H54 (cell line): ENCODE measurements around the gene LRP1B.

Experiments used
- DNase-seq: peaks from one replicate; pipeline ENCODE4 v3.0.0; 2011; ENCODE audit warnings: low spot score, mixed read lengths; ENCODE audit not compliant: insufficient read length
- FAIRE-seq: peaks from 3 replicates; lab custom pipeline; 2011; peaks lifted over from hg19 to GRCh38; lab: Jason Lieb, UNC
- POLR2A ChIP-seq: IDR thresholded peaks from 2 replicates; pipeline ENCODE4 v1.6.1; 2011; ENCODE audit warnings: low read depth, mild to moderate bottlenecking, low read length

The LRP1B gene

GRCh38 chr2:141497272-141497671 lies 633.5 kb downstream of the LRP1B start:
- FAIRE-seq, result no peak
- TF ChIP-seq POLR2A, result no peak
- DNase-seq, result no peak

- no peak for TF ChIP-seq POLR2A
- DNase-seq, result no peak
- no peak for FAIRE-seq
These were observed 634.0 kb downstream of the LRP1B start for GRCh38 chr2:141496810-141497209.

DNA sequence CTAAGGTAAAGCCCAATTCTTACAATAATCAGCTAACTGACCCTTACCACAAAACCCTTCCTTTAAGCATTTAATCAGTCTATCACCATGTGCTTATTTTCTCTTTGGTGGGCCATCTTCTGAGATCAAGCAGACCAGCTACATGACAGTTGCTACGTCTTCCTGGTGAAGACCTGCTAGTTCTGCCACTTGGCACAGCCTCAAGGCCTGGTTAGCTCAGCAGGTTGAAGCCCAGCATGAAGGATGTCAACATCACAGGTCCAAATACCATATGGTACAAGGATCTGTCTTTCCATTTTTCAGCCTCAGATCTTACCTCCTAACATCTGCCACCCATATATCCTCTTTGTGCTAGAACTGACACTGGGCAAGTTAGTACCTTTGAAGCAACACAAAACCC lies 636.9 kb downstream of the LRP1B start:
- TF ChIP-seq POLR2A, result no peak
- DNase-seq (no peak), FAIRE-seq (no peak)

GRCh38 chr2:141492816-141493215 lies 638.0 kb downstream of the LRP1B start:
- FAIRE-seq (no peak), DNase-seq (no peak)
- no peak for TF ChIP-seq POLR2A

GRCh38 chr2:141490886-141491285 lies 639.9 kb downstream of the LRP1B start:
- no peak for DNase-seq
- FAIRE-seq, result no peak
- TF ChIP-seq POLR2A, result no peak

- FAIRE-seq (no peak), DNase-seq (no peak)
These were observed 648.1 kb downstream of the LRP1B start for GRCh38 chr2:141482697-141483096.

DNA sequence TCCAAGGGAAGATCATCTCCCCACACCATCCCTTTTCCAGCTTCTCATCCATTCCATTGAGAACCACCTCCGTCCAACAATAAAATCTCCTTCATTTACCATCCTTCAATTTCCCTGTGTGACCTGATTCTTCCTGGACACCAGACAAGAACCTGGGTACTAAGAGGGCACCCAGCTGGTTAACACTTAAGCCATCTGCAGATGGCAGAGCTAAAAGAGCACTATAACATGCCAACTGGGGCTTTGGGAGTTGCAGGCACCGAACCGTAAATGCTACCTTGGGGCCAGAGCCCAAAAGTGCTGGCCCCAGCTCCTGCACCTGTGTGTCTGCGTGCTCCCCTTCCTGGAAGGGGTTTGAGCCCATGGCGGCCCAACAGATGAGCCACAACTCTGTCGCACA lies 655.0 kb downstream of the LRP1B start:
- FAIRE-seq, result no peak
- TF ChIP-seq POLR2A, result no peak
- no peak for DNase-seq

More at GRCh38 chr2:141482697-141483096, 648.1 kb downstream of the LRP1B start:
- no peak for TF ChIP-seq POLR2A

DNA sequence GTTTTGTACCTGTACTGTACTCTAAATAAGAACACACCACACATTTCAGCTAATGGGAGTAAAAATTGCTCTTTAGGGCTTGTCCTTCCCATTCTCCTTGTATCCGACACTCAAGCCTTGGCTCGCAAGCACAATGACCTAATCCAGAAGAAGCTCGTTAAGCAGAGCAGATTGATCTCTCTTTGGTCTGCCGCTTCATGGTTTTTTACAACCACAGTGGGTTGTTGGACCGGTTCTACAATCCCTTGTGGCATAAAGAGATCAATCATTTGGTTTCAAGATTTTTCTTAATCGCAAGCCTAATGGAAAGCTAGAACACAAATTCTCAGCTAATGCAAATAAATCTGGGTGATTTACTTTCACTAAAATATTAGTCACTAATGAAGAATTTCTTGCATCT lies 662.1 kb downstream of the LRP1B start:
- no peak for DNase-seq
- TF ChIP-seq POLR2A, result no peak
- FAIRE-seq, result no peak

DNA sequence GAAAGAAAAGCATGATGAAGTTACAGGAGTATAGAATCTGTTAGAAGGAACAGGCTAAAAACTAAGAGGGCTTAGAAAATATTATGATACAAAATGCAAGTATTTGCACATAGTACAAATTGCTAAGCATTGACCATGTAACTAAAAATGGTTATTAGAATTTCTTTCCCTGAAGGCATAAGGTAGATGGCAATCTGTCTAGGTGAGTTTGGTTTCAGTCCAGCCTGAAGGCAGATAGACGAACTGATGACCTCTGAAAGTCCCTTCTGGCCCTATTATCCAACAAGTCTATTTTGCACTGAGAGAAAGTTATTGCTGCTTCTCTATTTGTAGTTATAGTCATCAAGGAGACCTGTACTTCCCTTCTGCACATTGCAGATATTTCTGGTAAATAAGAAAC lies 663.5 kb downstream of the LRP1B start:
- TF ChIP-seq POLR2A, result no peak
- FAIRE-seq (no peak), DNase-seq (no peak)

DNA sequence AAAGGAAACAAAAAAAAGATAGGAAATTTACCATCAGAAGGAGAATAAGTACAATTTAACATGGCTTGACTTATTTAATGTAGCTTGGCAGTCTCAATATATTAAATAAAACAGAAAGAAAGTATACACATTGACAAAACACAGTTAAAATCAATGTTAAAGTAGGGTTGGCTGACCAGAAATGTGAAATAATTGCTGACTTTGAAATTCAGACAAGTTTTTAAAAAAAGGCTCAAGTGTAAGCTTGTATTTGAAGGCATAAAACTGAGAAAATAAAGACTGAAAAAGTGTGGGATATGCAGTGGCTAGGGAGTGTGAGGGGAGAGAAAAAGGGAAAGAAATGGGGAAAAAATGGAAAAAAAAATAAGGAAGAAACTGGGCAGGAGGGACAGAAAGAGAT lies 665.8 kb downstream of the LRP1B start:
- TF ChIP-seq POLR2A, result no peak
- FAIRE-seq (no peak), DNase-seq (no peak)

- DNase-seq (no peak), FAIRE-seq (no peak)
- no peak for TF ChIP-seq POLR2A
These were observed 672.5 kb downstream of the LRP1B start for GRCh38 chr2:141458351-141458750.

GRCh38 chr2:141455877-141456276 lies 674.9 kb downstream of the LRP1B start:
- TF ChIP-seq POLR2A, result no peak
- FAIRE-seq (no peak), DNase-seq (no peak)

DNA sequence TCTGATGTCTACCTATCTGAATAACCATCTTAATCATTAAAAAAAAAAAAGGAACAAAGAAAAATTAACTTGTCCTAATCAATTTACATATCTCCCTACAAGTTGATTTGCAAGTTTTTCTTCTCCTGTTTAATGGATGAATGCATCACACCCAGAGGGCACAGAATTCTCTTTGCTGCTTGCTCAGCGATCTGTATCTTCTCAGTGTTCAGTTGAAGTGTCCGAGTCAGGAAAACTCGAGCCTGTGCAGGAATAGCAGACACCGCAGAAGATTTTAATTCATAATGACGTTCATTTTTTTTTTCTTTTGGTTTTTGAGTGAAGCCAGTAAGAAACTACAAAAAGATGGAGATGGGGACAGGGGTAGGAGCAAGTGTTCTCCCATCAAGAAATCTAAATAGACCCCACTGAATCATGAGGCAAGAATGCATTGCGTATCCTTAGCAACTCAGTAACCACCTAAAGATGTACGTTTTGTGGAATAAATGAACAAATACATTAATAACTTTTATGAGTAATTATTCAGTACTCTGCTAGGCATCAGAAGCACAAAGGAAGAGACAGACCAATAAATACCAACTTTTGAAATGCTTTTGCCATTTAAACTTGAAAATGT lies 675.5 kb downstream of the LRP1B start:
- no peak for DNase-seq
- FAIRE-seq, result no peak

GRCh38 chr2:141440072-141440635 lies 690.7 kb downstream of the LRP1B start:
- no peak for FAIRE-seq
- no peak for DNase-seq
- TF ChIP-seq POLR2A, result no peak

More for the DNA sequence above, 675.5 kb downstream of the LRP1B start:
- no peak for TF ChIP-seq POLR2A

DNA sequence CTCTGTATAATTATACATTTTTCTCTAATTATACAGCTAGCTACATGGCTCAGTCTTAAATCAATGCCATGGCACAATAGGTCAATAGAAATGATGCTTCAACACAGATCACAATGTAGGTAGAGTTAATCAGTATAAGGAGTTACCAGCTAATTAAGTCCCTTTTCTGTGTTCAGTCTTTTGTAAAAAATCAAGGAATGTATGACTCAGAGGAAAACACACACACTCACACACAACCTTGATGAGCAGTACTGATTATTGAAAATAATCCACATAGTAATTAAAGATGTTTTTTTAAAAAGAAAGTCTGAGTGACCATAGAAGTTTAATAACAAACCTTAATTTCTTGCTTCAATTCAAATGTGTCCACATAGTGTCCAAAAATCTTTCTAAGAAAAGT lies 691.3 kb downstream of the LRP1B start:
- FAIRE-seq (no peak), DNase-seq (no peak)
- TF ChIP-seq POLR2A, result no peak

GRCh38 chr2:141438536-141438935 lies 692.3 kb downstream of the LRP1B start:
- no peak for FAIRE-seq
- DNase-seq, result no peak
- no peak for TF ChIP-seq POLR2A
